ENCODE measurements around the gene TRMT1.

GRCh38 chr19:13134626-13135025 lies 18.1 kb upstream of the TRMT1 start:
- TF ChIP-seq CEBPB (IDR thresholded peaks at IDR 0.05) (no peak), TAF1 (IDR thresholded peaks at IDR 0.05; ENCODE audit: low read depth) (no peak), TEAD4 (IDR thresholded peaks at IDR 0.05) (no peak), MAX (IDR thresholded peaks at IDR 0.05) (no peak), YY1 (IDR thresholded peaks at IDR 0.05; ENCODE audit: low read depth) (no peak), EGR1 (IDR thresholded peaks at IDR 0.05) (no peak), NFIC (IDR thresholded peaks at IDR 0.05) (no peak), EP300 (IDR thresholded peaks at IDR 0.05; ENCODE audit: borderline replicate concordance) (no peak), RAD21 (IDR thresholded peaks at IDR 0.05; ENCODE audit: low read depth) (no peak), REST (IDR thresholded peaks at IDR 0.05; ENCODE audit: low read depth) (no peak), TCF12 (IDR thresholded peaks at IDR 0.05; ENCODE audit: low read depth) (no peak), USF1 (IDR thresholded peaks at IDR 0.05) (no peak), CREB1 (IDR thresholded peaks at IDR 0.05; ENCODE audit: low read depth) (no peak), FOXM1 (IDR thresholded peaks at IDR 0.05; ENCODE audit: borderline replicate concordance, low read depth) (no peak)

All from Ishikawa (cell line).